ENCODE measurements around the gene ASCC1. TPM values are rescaled to one million over a fixed set of nuclear protein-coding genes. Genes with fewer than 3 reads are reported as not detected.

The ASCC1 gene
- total and polyA plus RNA-seq, 7 experiments from 2014 or later, result 19.4 to 33.1 (median 24.4) TPM

DNA sequence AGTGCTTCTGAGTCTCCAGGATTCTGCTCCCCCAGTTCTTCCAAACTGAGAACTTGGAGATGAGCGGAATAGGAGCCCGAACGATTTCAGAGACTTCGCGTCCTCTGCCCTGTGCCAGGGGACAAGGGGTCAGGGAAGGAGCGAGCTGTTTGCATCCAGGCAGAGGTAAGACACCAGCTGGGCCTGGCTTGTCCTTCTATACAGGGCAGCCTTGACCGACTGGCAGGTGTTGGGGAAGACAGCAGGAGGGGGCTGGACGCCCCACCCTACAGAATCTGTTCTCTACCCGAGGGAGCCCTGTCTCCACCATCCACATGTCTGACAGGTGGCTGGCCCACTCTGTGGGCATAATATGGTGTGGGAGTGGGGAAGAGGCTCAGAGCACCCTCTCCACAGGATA, 134.9 kb downstream of the ASCC1 start:
- H3K27me3 Mint-ChIP-seq, result no peaks in the 10 kb centered on the region
- ATAC-seq (no peak), DNase-seq (peak in 1 of 9 donors; percentile 6)
- H3K27me3 ChIP-seq (ENCODE audit: control insufficient read depth in 2 of 2, insufficient read depth in 2 of 2, low read length in 2 of 2), result no peaks in the 10 kb centered on the region
- intact Hi-C loops (cut with micrococcal nuclease), result loop anchor here in 1 of 2 donors (10.0 kb wide), 1 partner anchor 346 kb away; no protein-coding TSS in a partner anchor
- H3K27ac ChIP-seq (ENCODE audit: low read depth, low read length), result peak overlapping the region; percentile 99
- peaks cover 71 to 98% (median 91%) of the 10 kb centered on the region in 7 donors for H3K4me1 Mint-ChIP-seq
- H3K4me3 Mint-ChIP-seq, result peak overlapping the region; percentile 41 to 98 (median 81)
- POLR2A ChIA-PET, result interaction anchor here (1.1 kb wide), 1 partner anchor 10 kb away, joined by 5 read pairs; no protein-coding TSS in a partner anchor
- no peaks in the 10 kb centered on the region for H3K9me3 ChIP-seq (ENCODE audit: control insufficient read depth in 2 of 3, low read length in 3 of 3)
- peak overlapping the region; percentile 70 to 97 (median 89) for H3K27ac Mint-ChIP-seq
- CTCF ChIA-PET, result no interaction called here
- peaks cover 6 to 51% (median 16%) of the 10 kb centered on the region in 3 experiments for H3K36me3 ChIP-seq (ENCODE audit: control insufficient read depth in 2 of 3, insufficient read depth in 3 of 3, low read length in 3 of 3)
- peaks cover 91 to 93% of the 10 kb centered on the region in 2 donors for H3K4me1 ChIP-seq (ENCODE audit: control insufficient read depth in 2 of 2, insufficient read depth in 2 of 2, low read length in 2 of 2)
- no peak overlapping the region for H3K4me3 ChIP-seq (ENCODE audit: low read length)
- H3K36me3 Mint-ChIP-seq, result peaks cover 13 to 32% (median 18%) of the 10 kb centered on the region in 5 donors
- H3K9me3 Mint-ChIP-seq, result peaks cover 0 to 4% (median 0%) of the 10 kb centered on the region in 11 donors

GRCh38 chr10:72080042-72080975, 135.8 kb downstream of the ASCC1 start:
- intact Hi-C loops (cut with micrococcal nuclease), result loop anchor here in 1 of 2 donors (10.0 kb wide), 1 partner anchor 346 kb away; no protein-coding TSS in a partner anchor
- Histone ChIP-seq H3K27me3 (ENCODE audit: control insufficient read depth in 2 of 2, insufficient read depth in 2 of 2, low read length in 2 of 2) (no peaks in the 10 kb centered on the region), H3K27ac (ENCODE audit: low read depth, low read length) (peak overlapping the region; percentile 99), H3K4me1 (ENCODE audit: control insufficient read depth in 2 of 2, insufficient read depth in 2 of 2, low read length in 2 of 2) (peaks cover 91 to 93% of the 10 kb centered on the region in 2 donors), H3K4me3 (ENCODE audit: low read length) (peak overlapping the region; percentile 21), H3K9me3 (ENCODE audit: control insufficient read depth in 2 of 3, low read length in 3 of 3) (no peaks in the 10 kb centered on the region), H3K36me3 (ENCODE audit: control insufficient read depth in 2 of 3, insufficient read depth in 3 of 3, low read length in 3 of 3) (peaks cover 6 to 53% (median 16%) of the 10 kb centered on the region in 3 experiments)
- DNase-seq, result peak in 1 of 9 donors; percentile 10
- Mint-ChIP-seq H3K4me1 (peaks cover 70 to 98% (median 89%) of the 10 kb centered on the region in 7 donors), H3K27ac (peak overlapping the region; percentile 75 to 97 (median 93)), H3K27me3 (no peaks in the 10 kb centered on the region), H3K36me3 (peaks cover 7 to 27% (median 16%) of the 10 kb centered on the region in 5 donors), H3K4me3 (peak overlapping the region; percentile 69 to 98 (median 86)), H3K9me3 (peaks cover 0 to 4% (median 0%) of the 10 kb centered on the region in 11 donors)
- CTCF ChIA-PET, result interaction anchor here (0.8 to 2.2 kb wide), 8 partner anchors 26 to 250 kb away, joined by 3 to 12 read pairs (median 4); partner anchors contain the start of gene ANAPC16
- POLR2A ChIA-PET, result interaction anchor here (0.5 to 2.9 kb wide), 13 partner anchors 8 to 1848 kb away, joined by 3 to 29 read pairs (median 4); partner anchors contain the start of genes ANAPC16, ASCC1 and SPOCK2
- ATAC-seq, result no peak

- peaks cover 3 to 24% (median 11%) of the 10 kb centered on the region in 5 donors for H3K36me3 Mint-ChIP-seq
- POLR2A ChIA-PET, result interaction anchor here (0.5 to 2.9 kb wide), 20 partner anchors 9 to 1847 kb away, joined by 3 to 29 read pairs (median 4); partner anchors contain the start of genes ANAPC16, ASCC1 and SPOCK2
- H3K9me3 ChIP-seq (ENCODE audit: control insufficient read depth in 2 of 3, low read length in 3 of 3), result no peaks in the 10 kb centered on the region
- H3K4me3 Mint-ChIP-seq, result peak overlapping the region; percentile 51 to 98 (median 84)
- DNase-seq (peak in 6 of 9 donors; percentile 61 to 87 (median 72)), ATAC-seq (peak; percentile 71)
- H3K27me3 ChIP-seq (ENCODE audit: control insufficient read depth in 2 of 2, insufficient read depth in 2 of 2, low read length in 2 of 2), result no peaks in the 10 kb centered on the region
- peak overlapping the region; percentile 99 for H3K27ac ChIP-seq (ENCODE audit: low read depth, low read length)
- H3K4me1 Mint-ChIP-seq, result peaks cover 70 to 98% (median 89%) of the 10 kb centered on the region in 7 donors
- peaks cover 11 to 53% (median 20%) of the 10 kb centered on the region in 3 experiments for H3K36me3 ChIP-seq (ENCODE audit: control insufficient read depth in 2 of 3, insufficient read depth in 3 of 3, low read length in 3 of 3)
- peaks cover 91 to 93% of the 10 kb centered on the region in 2 donors for H3K4me1 ChIP-seq (ENCODE audit: control insufficient read depth in 2 of 2, insufficient read depth in 2 of 2, low read length in 2 of 2)
- peak overlapping the region; percentile 21 for H3K4me3 ChIP-seq (ENCODE audit: low read length)
- CTCF ChIA-PET, result interaction anchor here (0.5 to 2.2 kb wide), 14 partner anchors 11 to 260 kb away, joined by 3 to 12 read pairs (median 4); partner anchors contain the start of gene ANAPC16
- peak overlapping the region; percentile 56 to 96 (median 91) for H3K27ac Mint-ChIP-seq
- intact Hi-C loops (cut with micrococcal nuclease), result loop anchor here in 1 of 2 donors (1.0 to 2.0 kb wide), 2 partner anchors 8 to 19 kb away; no protein-coding TSS in a partner anchor
- peaks cover 0 to 4% (median 0%) of the 10 kb centered on the region in 11 donors for H3K9me3 Mint-ChIP-seq
- H3K27me3 Mint-ChIP-seq, result no peaks in the 10 kb centered on the region
Measured at GRCh38 chr10:72079356-72079755, 136.7 kb downstream of the ASCC1 start.

GRCh38 chr10:72077275-72077990, 138.6 kb downstream of the ASCC1 start:
- DNase-seq (peak in 1 of 9 donors; percentile 7), ATAC-seq (no peak)
- Histone ChIP-seq H3K27ac (ENCODE audit: low read depth, low read length) (peak overlapping the region; percentile 69), H3K4me3 (ENCODE audit: low read length) (no peak overlapping the region), H3K27me3 (ENCODE audit: control insufficient read depth in 2 of 2, insufficient read depth in 2 of 2, low read length in 2 of 2) (no peaks in the 10 kb centered on the region), H3K36me3 (ENCODE audit: control insufficient read depth in 2 of 3, insufficient read depth in 3 of 3, low read length in 3 of 3) (peaks cover 8 to 63% (median 22%) of the 10 kb centered on the region in 3 experiments), H3K9me3 (ENCODE audit: control insufficient read depth in 2 of 3, low read length in 3 of 3) (no peaks in the 10 kb centered on the region), H3K4me1 (ENCODE audit: control insufficient read depth in 2 of 2, insufficient read depth in 2 of 2, low read length in 2 of 2) (peaks cover 82 to 89% of the 10 kb centered on the region in 2 donors)
- Mint-ChIP-seq H3K4me1 (peaks cover 66 to 97% (median 86%) of the 10 kb centered on the region in 7 donors), H3K27me3 (no peaks in the 10 kb centered on the region), H3K4me3 (peak overlapping the region; percentile 5 to 97 (median 62)), H3K27ac (peak overlapping the region; percentile 73 to 93 (median 88)), H3K36me3 (peaks cover 5 to 19% (median 8%) of the 10 kb centered on the region in 5 donors), H3K9me3 (peaks cover 0 to 4% (median 0%) of the 10 kb centered on the region in 11 donors)
- ChIA-PET CTCF (interaction anchor here (0.6 to 2.0 kb wide), 6 partner anchors 8 to 262 kb away, joined by 3 to 9 read pairs (median 4); no protein-coding TSS in a partner anchor), POLR2A (interaction anchor here (0.8 to 1.9 kb wide), 4 partner anchors 8 to 17 kb away, joined by 3 to 9 read pairs (median 4); no protein-coding TSS in a partner anchor)
- intact Hi-C loops (cut with micrococcal nuclease), result no loop called here

DNA sequence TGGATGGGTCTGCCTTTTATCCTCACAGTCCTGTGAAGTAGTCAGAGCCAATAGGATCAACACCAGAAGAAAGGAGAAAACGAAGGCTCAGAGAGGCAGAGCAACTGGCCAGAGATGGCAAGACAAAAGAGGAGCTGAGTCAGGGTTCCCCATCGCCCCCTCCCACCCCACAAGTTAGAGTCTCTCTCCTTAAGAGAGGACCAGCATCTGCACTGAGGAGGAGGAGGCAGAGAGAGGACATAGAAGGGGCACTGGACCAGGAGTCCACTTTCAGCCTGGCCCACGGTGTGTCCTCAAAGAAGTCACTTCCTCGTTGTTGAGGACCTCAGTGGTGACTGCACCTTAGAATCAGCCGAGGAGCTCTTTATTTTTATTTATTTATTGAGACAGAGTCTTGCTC, 139.3 kb downstream of the ASCC1 start:
- DNase-seq (peak in 1 of 9 donors; percentile 8), ATAC-seq (no peak)
- Histone ChIP-seq H3K4me1 (ENCODE audit: control insufficient read depth in 2 of 2, insufficient read depth in 2 of 2, low read length in 2 of 2) (peaks cover 75 to 82% of the 10 kb centered on the region in 2 donors), H3K9me3 (ENCODE audit: control insufficient read depth in 2 of 3, low read length in 3 of 3) (no peaks in the 10 kb centered on the region), H3K4me3 (ENCODE audit: low read length) (no peak overlapping the region), H3K27ac (ENCODE audit: low read depth, low read length) (peak overlapping the region; percentile 69), H3K36me3 (ENCODE audit: control insufficient read depth in 2 of 3, insufficient read depth in 3 of 3, low read length in 3 of 3) (peaks cover 14 to 63% (median 23%) of the 10 kb centered on the region in 3 experiments), H3K27me3 (ENCODE audit: control insufficient read depth in 2 of 2, insufficient read depth in 2 of 2, low read length in 2 of 2) (no peaks in the 10 kb centered on the region)
- Mint-ChIP-seq H3K27ac (peak overlapping the region in 8 of 9 donors; percentile 73 to 93 (median 88)), H3K36me3 (peaks cover 8 to 26% (median 10%) of the 10 kb centered on the region in 5 donors), H3K4me3 (peak overlapping the region in 9 of 10 donors; percentile 42 to 97 (median 65)), H3K27me3 (no peaks in the 10 kb centered on the region), H3K9me3 (peaks cover 0 to 4% (median 0%) of the 10 kb centered on the region in 11 donors), H3K4me1 (peaks cover 60 to 97% (median 85%) of the 10 kb centered on the region in 7 donors)
- CTCF ChIA-PET, result interaction anchor here (0.6 to 2.0 kb wide), 6 partner anchors 9 to 260 kb away, joined by 3 to 9 read pairs (median 3); no protein-coding TSS in a partner anchor
- POLR2A ChIA-PET, result interaction anchor here (0.7 to 1.9 kb wide), 6 partner anchors 7 to 17 kb away, joined by 3 to 9 read pairs (median 4); no protein-coding TSS in a partner anchor
- intact Hi-C loops (cut with micrococcal nuclease), result no loop called here

All from naive thymus-derived CD4-positive, alpha-beta T cell (primary cell).